GM10266 (cell line): ENCODE data around the gene GLIPR1.
"Not testable (repeated sequence)": the region's sequence is repeated elsewhere in the genome, so short reads cannot be mapped to it uniquely, and the experiment has no call there.

ENCODE experiments used
- DNase-seq: peaks from one replicate; pipeline ENCODE4 v3.0.0; 2012; ENCODE audit errors: extremely low spot score
- TF ChIP-seq, protein P1 (sequence below): IDR thresholded peaks from 2 replicates; pipeline ENCODE4 v1.5.1; 2012; ENCODE audit warnings: mild to moderate bottlenecking, low read depth; ENCODE audit not compliant: control insufficient read depth, insufficient read depth; ENCODE audit errors: missing control alignments

GLIPR1 gene

DNA sequence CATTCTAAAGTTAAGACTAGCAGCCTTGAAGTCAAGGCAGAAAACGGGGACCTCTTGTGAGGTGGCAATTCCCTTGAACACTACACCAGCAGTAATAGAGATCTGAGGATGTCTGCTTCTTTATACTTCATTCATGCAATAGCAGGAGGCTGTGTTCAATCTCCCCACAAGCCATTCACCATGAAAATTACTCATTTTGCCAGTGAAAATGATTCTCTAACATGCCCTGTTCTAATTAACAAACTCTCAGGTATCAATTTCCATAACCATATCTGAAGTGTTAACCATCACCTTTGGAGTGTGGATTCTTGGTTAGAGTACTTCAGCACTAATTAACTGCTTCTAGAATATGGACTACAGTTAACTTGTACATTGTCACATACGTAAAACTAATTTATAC is 3.4 kb upstream of the GLIPR1 start:
- no peak for DNase-seq
- TF ChIP-seq, protein P1, sequence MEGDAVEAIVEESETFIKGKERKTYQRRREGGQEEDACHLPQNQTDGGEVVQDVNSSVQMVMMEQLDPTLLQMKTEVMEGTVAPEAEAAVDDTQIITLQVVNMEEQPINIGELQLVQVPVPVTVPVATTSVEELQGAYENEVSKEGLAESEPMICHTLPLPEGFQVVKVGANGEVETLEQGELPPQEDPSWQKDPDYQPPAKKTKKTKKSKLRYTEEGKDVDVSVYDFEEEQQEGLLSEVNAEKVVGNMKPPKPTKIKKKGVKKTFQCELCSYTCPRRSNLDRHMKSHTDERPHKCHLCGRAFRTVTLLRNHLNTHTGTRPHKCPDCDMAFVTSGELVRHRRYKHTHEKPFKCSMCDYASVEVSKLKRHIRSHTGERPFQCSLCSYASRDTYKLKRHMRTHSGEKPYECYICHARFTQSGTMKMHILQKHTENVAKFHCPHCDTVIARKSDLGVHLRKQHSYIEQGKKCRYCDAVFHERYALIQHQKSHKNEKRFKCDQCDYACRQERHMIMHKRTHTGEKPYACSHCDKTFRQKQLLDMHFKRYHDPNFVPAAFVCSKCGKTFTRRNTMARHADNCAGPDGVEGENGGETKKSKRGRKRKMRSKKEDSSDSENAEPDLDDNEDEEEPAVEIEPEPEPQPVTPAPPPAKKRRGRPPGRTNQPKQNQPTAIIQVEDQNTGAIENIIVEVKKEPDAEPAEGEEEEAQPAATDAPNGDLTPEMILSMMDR: no peak

DNA sequence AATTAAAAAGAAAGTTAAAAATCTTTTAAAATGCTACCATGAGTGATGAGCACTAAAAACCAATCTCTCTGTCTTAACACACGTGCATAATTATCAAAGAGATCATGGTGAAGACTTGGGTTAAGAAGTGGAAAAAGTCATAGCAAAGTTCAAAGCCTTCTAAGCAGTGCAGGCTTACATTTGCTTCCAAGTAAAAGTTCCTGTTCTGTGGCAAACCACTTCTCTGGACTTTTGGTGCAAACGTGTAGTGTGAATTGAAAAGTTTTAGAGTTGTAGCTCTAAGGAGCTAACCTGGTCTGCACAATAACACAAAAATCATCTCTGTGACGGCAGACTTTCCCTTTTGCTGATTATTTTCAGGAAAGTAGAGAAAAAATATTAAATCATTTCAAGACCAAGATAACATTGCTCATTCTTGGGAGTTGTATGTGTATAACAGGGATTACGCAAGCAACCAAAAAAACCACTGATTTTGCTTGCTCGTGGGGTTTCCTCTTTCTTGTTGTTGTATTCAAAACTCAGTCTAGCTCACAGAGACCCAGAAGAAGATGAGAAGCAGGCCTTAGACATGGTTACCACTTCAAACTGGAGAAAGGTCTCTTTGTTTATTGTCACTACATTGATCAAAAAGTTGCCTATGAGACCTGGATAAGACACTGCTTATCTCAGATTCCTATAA is 2.3 kb upstream of the GLIPR1 start:
- DNase-seq: no peak
- TF ChIP-seq, protein P1: no peak

DNA sequence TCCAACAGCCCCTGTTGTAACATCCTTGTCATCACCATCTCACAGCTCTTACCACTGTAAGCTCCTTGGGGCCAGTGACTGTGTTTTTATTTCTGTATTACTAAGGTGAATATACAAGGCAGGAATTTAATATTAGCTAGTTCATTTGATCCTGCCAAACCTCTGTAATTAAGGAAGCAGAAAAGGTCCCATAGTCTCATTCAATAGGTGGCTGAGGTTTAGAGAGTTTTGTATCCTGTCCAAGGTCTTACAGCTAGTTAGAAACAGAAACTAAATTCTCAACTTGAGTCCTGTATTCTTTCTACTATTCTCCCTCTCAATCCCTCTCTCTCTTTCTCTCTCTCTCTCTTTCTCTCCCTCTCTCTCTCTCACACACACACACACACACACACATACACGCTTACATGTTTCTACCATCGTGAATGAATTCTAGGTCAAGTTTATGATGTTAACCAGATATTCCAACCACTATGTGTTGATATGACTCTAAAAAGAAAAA is 543 bp upstream of the GLIPR1 start:
- DNase-seq: no peak
- TF ChIP-seq, protein P1: no peak

DNA sequence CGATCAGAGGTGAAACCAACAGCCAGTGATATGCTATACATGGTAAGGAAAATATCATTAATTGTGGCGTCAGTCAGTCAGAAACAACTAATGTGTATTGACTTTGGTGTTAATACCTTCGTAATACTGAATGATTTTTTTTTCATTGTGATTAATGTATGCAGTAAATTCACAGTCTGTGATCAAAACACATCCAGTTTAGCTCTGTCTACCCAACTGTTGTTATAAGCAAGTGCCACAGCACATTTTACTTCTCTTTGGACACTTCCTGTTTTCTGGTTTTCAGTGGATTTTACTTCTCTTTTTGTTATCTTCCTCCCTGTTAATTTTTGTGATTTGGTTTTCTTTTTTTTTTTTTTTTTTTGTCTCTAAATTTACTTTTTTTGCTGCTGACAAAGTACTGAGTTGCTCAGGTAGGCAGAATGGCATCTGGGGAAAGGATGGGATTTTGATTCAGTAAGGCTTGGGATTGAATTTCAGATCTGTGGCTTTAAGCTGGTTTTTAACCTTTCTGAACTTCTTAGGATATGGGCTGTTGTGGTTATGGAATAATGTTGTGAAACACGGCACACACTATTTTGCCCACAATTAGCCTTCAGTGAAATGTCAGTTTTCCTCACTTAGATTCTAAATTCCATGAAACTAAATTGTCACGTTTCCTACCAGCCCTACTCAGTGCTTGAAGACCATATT is 604 bp downstream of the GLIPR1 start:
- TF ChIP-seq, protein P1: no peak
- no peak for DNase-seq

DNA sequence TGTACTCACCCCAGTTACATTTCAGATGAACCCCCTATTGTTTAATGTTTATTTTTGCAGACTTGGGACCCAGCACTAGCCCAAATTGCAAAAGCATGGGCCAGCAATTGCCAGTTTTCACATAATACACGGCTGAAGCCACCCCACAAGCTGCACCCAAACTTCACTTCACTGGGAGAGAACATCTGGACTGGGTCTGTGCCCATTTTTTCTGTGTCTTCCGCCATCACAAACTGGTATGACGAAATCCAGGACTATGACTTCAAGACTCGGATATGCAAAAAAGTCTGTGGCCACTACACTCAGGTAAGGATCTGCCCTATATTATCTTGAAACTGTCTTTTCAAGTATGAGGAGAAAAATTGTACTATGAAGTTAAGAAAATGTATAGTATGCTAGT is 1.2 kb downstream of the GLIPR1 start:
- DNase-seq: no peak
- TF ChIP-seq, protein P1: no peak

DNA sequence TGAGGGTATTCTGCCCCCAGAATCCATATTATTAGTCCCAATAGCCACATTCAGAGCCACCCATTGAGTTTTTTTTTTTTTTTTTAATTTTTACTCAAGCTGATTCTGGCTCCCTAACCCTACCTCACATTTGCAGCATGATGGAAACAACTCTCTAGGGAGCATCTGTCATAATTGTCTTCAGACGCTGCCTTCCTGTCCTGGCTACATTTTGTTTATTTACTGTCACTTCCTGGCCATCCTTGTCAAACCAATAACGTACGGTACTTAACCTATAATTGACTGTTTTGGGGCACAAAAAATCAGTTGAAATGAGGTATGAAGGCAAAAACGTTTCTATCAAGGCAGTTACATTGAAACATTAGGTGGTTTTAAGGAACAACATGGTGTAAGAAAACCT is 2.1 kb downstream of the GLIPR1 start:
- TF ChIP-seq, protein P1: no peak
- DNase-seq: no peak

DNA sequence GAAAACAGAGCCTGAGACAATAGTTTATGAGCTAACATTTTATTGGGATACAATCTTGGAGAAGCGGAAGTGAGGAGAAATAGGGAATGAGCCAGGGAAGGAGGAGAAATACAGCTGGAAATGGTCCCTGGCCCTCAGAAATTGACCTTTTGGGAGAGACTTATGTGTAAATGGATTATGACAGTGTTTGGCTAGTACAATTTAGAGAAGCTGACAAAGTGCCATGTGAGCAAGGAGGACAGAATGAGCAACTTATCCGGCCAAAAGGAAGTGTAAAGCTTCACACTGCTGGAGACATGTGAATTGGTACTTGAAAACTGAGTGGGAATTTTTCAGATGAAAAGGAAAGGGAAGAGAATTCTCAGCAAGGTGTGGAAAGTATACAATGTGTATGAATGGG is 2.9 kb downstream of the GLIPR1 start:
- no peak for DNase-seq
- TF ChIP-seq, protein P1: no peak

DNA sequence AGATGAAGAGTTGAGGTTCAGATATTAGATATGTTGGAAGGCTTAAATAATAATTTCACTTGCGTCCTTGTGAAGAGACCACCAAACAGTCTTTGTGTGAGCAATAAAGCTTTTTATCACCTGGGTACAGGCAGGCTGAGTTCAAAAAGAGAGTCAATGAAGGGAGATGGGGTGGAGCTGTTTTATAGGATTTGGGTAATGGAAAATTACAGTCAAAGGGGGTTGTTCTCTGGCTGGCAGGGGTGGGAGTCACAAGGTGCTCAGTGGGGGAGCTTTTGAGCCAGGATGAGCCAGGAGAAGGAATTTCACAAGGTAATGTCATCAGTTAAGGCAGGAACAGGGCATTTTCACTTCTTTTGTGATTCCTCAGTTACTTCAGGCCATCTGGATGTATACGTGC is 3.9 kb downstream of the GLIPR1 start:
- not testable (repeated sequence) for DNase-seq
